K562 (cell line): Measurements from ENCODE around the gene ANO2. TPM values are rescaled to one million over a fixed set of nuclear protein-coding genes. Genes with fewer than 3 reads are reported as not detected.

ENCODE experiments used
- ATAC-seq: fragments of 200-7000 bp; cut with Tn5 transposase; 3 replicates; pipeline ENCODE4 v1.9.1; 2020; ENCODE audit warnings: moderate library complexity
- BruUV-seq: library from RNA; stranded (reverse); fragments of 400-500 nt; replicated peaks from 2 replicates; lab custom pipeline; 2021; lab: Mats Ljungman, UMichigan
- CTCF ChIA-PET: fragments of 300-600 bp; formaldehyde crosslinking; extraction: SDS; loops from one replicate; lab custom pipeline; 2021; ENCODE audit warnings: low intra/inter-chr PET ratio; lab: Yijun Ruan, JAX
- POLR2A ChIA-PET: fragments of 300-600, 350-650 bp; sonication (Branson Sonifier 250); formaldehyde crosslinking; extraction: SDS; loops from one replicate; lab custom pipeline; 2021; ENCODE audit warnings: antibody characterized with exemption, inconsistent platforms; lab: Yijun Ruan, JAX
- DNase-seq, 4 experiments: peaks; one replicate each; pipeline versions ENCODE4 v3.0.0 to v3.0.0-alpha.2; 2011 to 2018; ENCODE audit warnings: low spot score in 3 of 4, mixed read lengths in 3 of 4; ENCODE audit errors: extremely low read depth in 1 of 4
- FAIRE-seq: peaks from 2 replicates; lab custom pipeline; 2011; peaks lifted over from hg19 to GRCh38; lab: Jason Lieb, UNC
- H2AFZ ChIP-seq: 2 replicates; pipeline ENCODE4 v1.6.0; 2011; ENCODE audit warnings: low read depth, low read length, control low read depth, inconsistent platforms
- H3K27ac ChIP-seq: fragments of 200-600 bp; 3 replicates; pipeline ENCODE4 v1.8.0; 2011; ENCODE audit warnings: low read depth, mild to moderate bottlenecking, control low read depth, inconsistent platforms, low read length, moderate library complexity, mixed read lengths; ENCODE audit errors: extremely low read depth
- H3K27me3 ChIP-seq, 2 experiments: fragments of 300-600 bp in 1 of 2; 2 replicates in 1 of 2; 3 replicates in 1 of 2; pipeline versions ENCODE4 v1.6.0 to v1.8.0; 2011; ENCODE audit warnings: inconsistent platforms in 2 of 2, low read length in 2 of 2, mild to moderate bottlenecking in 1 of 2, mixed read lengths in 1 of 2, moderate library complexity in 1 of 2; ENCODE audit not compliant: control insufficient read depth in 2 of 2, insufficient read depth in 2 of 2
- H3K36me3 ChIP-seq: fragments of 300-600 bp; 3 replicates; pipeline ENCODE4 v1.8.0; 2011; ENCODE audit warnings: mild to moderate bottlenecking, low read length, inconsistent platforms; ENCODE audit not compliant: control insufficient read depth, insufficient read depth
- H3K4me1 ChIP-seq, 2 experiments: fragments of 200-600 bp in 1 of 2; replicated peaks in 1 of 2; 2 replicates in 1 of 2; 3 replicates in 1 of 2; pipeline versions ENCODE4 v1.5.1 to v1.8.0; 2011; ENCODE audit warnings: inconsistent platforms in 2 of 2, low read length in 2 of 2, mild to moderate bottlenecking in 1 of 2, mixed read lengths in 1 of 2, moderate library complexity in 1 of 2; ENCODE audit not compliant: control insufficient read depth in 2 of 2, insufficient read depth in 2 of 2
- H3K4me2 ChIP-seq: 2 replicates; pipeline ENCODE4 v1.6.1; 2011; ENCODE audit warnings: low read length, control low read depth, inconsistent platforms, mixed read lengths; ENCODE audit not compliant: insufficient read depth
- H3K4me3 ChIP-seq: fragments of 200-600 bp; sonication (generic), shearing (Covaris generic); 2 replicates; pipeline ENCODE4 v1.5.1; 2016; ENCODE audit warnings: control low read depth, inconsistent platforms
- H3K79me2 ChIP-seq: fragments of 200-600 bp; 3 replicates; pipeline ENCODE4 v1.8.0; 2011; ENCODE audit warnings: low read length, inconsistent platforms; ENCODE audit not compliant: control insufficient read depth, insufficient read depth
- H3K9ac ChIP-seq, 2 experiments: 2 replicates each; pipeline versions ENCODE4 v1.6.0 to v1.6.1; 2011; ENCODE audit warnings: low read depth in 2 of 2, low read length in 2 of 2, control low read depth in 1 of 2, inconsistent platforms in 1 of 2, mild to moderate bottlenecking in 1 of 2, mixed read lengths in 1 of 2; ENCODE audit not compliant: insufficient read depth in 1 of 2
- H3K9me1 ChIP-seq: one replicate; pipeline ENCODE4 v1.6.0; 2011; ENCODE audit warnings: inconsistent platforms, mild to moderate bottlenecking, low read length, moderate library complexity; ENCODE audit not compliant: control insufficient read depth, insufficient read depth
- H3K9me3 ChIP-seq: replicated peaks from 2 replicates; pipeline ENCODE4 v1.5.1; 2011; ENCODE audit warnings: low read depth, low read length, inconsistent platforms; ENCODE audit not compliant: control insufficient read depth, insufficient read depth
- H4K20me1 ChIP-seq: replicated peaks from 2 replicates; pipeline ENCODE4 v1.6.1; 2011; ENCODE audit warnings: low read length, inconsistent platforms, mixed read lengths; ENCODE audit not compliant: control insufficient read depth, insufficient read depth
- MLX ChIP-seq, 2 experiments: fragments of 450-650 bp in 1 of 2; sonication (generic) in 1 of 2; formaldehyde crosslinking; conservative IDR thresholded peaks; 2 replicates each; pipeline versions ENCODE4 v1.4.0 to v1.8.1; 2020 to 2022; ENCODE audit warnings: mild to moderate bottlenecking in 1 of 2, missing genetic modification reagents in 1 of 2
- MYNN ChIP-seq, 2 experiments: sonication (generic); formaldehyde crosslinking in 1 of 2; IDR thresholded peaks; 2 replicates each; pipeline versions ENCODE4 v1.5.0 to v1.6.1; 2016 to 2020; ENCODE audit warnings: antibody characterized with exemption in 1 of 2, missing genetic modification reagents in 1 of 2
- NEUROD1 ChIP-seq: fragments of 150-350 bp; IDR thresholded peaks from 2 replicates; pipeline ENCODE4 v1.6.1; 2014; ENCODE audit warnings: borderline replicate concordance, low read length, low read depth; ENCODE audit not compliant: partially characterized antibody
- REST ChIP-seq, 2 experiments: fragments of 450-650 bp; formaldehyde crosslinking in 1 of 2; IDR thresholded peaks; 2 replicates each; pipeline versions ENCODE4 v1.4.0 to v1.6.1; 2014 to 2020; ENCODE audit warnings: mild to moderate bottlenecking in 2 of 2, borderline replicate concordance in 1 of 2, low read depth in 1 of 2
- SOX6 ChIP-seq: fragments of 450-650 bp; IDR thresholded peaks from 2 replicates; pipeline ENCODE4 v1.6.1; 2014; ENCODE audit warnings: mild to moderate bottlenecking
- SREBF1 ChIP-seq: fragments of 150-350 bp; IDR thresholded peaks from 2 replicates; pipeline ENCODE4 v1.6.1; 2014; ENCODE audit warnings: antibody characterized with exemption, low read depth, low read length, borderline replicate concordance
- ZNF395 ChIP-seq: fragments of 200-800 bp; sonication (Bioruptor generic); IDR thresholded peaks from 2 replicates; pipeline ENCODE4 v1.6.1; 2017; ENCODE audit warnings: missing genetic modification characterization, missing compliant biosample characterization
- WGBS: fragments of 100-300 bp; shearing (Covaris generic); methylation state at CpG from one replicate; pipeline ENCODE4 v1.1.6; 2016; ENCODE audit warnings: low coverage, mixed read lengths; ENCODE audit not compliant: insufficient coverage; ENCODE audit errors: missing lambda C conversion rate; 5-methylcytosine and 5-hydroxymethylcytosine counted together
- in situ Hi-C: fragments of 300-500 bp; cut with MboI; formaldehyde crosslinking; loops from 4 replicates; pipeline ENCODE4 v1.15.0; 2018; ENCODE audit warnings: inconsistent platforms, mixed read lengths
- intact Hi-C: fragments of 100-400 bp; cut with micrococcal nuclease; formaldehyde crosslinking; loops from 2 replicates; pipeline ENCODE4 v1.14.2; 2022
- polyA plus RNA-seq, 8 experiments: library from polyadenylated mRNA; depleted of rRNA in 4 of 8; stranded (reverse) in 5 of 8; unstranded in 3 of 8; fragments of >200 nt; fragmentation: Nextera tagmentation in 2 of 8; fragmentation: Illumina TruSeq in 1 of 8; extraction: Ambion mirVana in 2 of 8; extraction: Trizol in 1 of 8; gene quantifications; 2 replicates each; pipeline versions ENCODE4 v1.2.1 to v1.2.3, GENCODE V29; 2011 to 2014; ENCODE audit warnings: inconsistent platforms in 1 of 8, missing spikeins in 1 of 8
- total RNA-seq, 7 experiments: library from RNA; depleted of rRNA in 6 of 7; stranded (reverse); fragments of >200 nt in 6 of 7; fragmentation: Illumina TruSeq in 2 of 7; extraction: Trizol in 2 of 7; gene quantifications; 2 replicates each; pipeline versions ENCODE4 v1.2.1 to v1.2.3, GENCODE V29; 2011 to 2021; ENCODE audit warnings: low replicate concordance in 1 of 7
- TF ChIP-seq, protein P1 (sequence below): fragments of 450-650 bp; IDR thresholded peaks from 2 replicates; pipeline ENCODE4 v1.7.1; 2018; ENCODE audit warnings: mild to moderate bottlenecking, low read depth; ENCODE audit not compliant: partially characterized antibody

Gene ANO2
- total and polyA plus RNA-seq, 9 of the 15 experiments (the other 6 are each of a cell fraction or from before 2014, with no cell fraction given): 0.64 TPM; not detected in 8

- CTCF ChIA-PET: no interaction called here
- POLR2A ChIA-PET: interaction anchor here (0.6 kb wide), 1 partner anchor 438 kb away, joined by 3 read pairs; no protein-coding TSS in a partner anchor
- H3K79me2 ChIP-seq: no peaks in the 10 kb centered on the region
- H3K9me1 ChIP-seq: no peaks in the 10 kb centered on the region
- no peak overlapping the region for H3K27ac ChIP-seq
- H3K4me1 ChIP-seq: no peaks in the 10 kb centered on the region
- in situ Hi-C loops (no loop called here), intact Hi-C loops (no loop called here)
- FAIRE-seq (no peak), ATAC-seq (no peak), DNase-seq (no peak)
- no peaks in the 10 kb centered on the region for H3K27me3 ChIP-seq
- BruUV-seq: no TSS peak
- WGBS: 0% methylated on average over 3 of the region's 3 CpGs
- H3K9ac ChIP-seq: no peak overlapping the region
- no peaks in the 10 kb centered on the region for H3K9me3 ChIP-seq
- no peak overlapping the region for H2AFZ ChIP-seq
- no peak overlapping the region for H3K4me3 ChIP-seq
- no peaks in the 10 kb centered on the region for H3K36me3 ChIP-seq
- H3K4me2 ChIP-seq: no peak overlapping the region
- no peaks in the 10 kb centered on the region for H4K20me1 ChIP-seq
- no peak for TF ChIP-seq SOX6
- no peak for TF ChIP-seq REST (IDR thresholded peaks at IDR 0.05; ENCODE audit: borderline replicate concordance)
- TF ChIP-seq REST (CRISPR knock-in tag; IDR thresholded peaks at IDR 0.05; ENCODE audit: low read depth): no peak
- TF ChIP-seq, protein P1, sequence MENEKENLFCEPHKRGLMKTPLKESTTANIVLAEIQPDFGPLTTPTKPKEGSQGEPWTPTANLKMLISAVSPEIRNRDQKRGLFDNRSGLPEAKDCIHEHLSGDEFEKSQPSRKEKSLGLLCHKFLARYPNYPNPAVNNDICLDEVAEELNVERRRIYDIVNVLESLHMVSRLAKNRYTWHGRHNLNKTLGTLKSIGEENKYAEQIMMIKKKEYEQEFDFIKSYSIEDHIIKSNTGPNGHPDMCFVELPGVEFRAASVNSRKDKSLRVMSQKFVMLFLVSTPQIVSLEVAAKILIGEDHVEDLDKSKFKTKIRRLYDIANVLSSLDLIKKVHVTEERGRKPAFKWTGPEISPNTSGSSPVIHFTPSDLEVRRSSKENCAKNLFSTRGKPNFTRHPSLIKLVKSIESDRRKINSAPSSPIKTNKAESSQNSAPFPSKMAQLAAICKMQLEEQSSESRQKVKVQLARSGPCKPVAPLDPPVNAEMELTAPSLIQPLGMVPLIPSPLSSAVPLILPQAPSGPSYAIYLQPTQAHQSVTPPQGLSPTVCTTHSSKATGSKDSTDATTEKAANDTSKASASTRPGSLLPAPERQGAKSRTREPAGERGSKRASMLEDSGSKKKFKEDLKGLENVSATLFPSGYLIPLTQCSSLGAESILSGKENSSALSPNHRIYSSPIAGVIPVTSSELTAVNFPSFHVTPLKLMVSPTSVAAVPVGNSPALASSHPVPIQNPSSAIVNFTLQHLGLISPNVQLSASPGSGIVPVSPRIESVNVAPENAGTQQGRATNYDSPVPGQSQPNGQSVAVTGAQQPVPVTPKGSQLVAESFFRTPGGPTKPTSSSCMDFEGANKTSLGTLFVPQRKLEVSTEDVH: no peak
- TF ChIP-seq MYNN (IDR thresholded peaks at IDR 0.05): no peak
- TF ChIP-seq MYNN (CRISPR knock-in tag; IDR thresholded peaks at IDR 0.05): no peak
- no peak for TF ChIP-seq SREBF1
- TF ChIP-seq MLX (CRISPR knock-in tag; conservative IDR thresholded peaks at IDR 0.05): no peak
- no peak for TF ChIP-seq NEUROD1
- no peak for TF ChIP-seq ZNF395 (CRISPR knock-in tag)
Measured at GRCh38 chr12:5758347-5758746, 186.7 kb downstream of the ANO2 start.
